ENCODE measurements around the gene ILF3.
"Not testable (repeated sequence)": the region's sequence is repeated elsewhere in the genome, so short reads cannot be mapped to it uniquely, and the experiment has no call there.

ILF3 gene

DNA sequence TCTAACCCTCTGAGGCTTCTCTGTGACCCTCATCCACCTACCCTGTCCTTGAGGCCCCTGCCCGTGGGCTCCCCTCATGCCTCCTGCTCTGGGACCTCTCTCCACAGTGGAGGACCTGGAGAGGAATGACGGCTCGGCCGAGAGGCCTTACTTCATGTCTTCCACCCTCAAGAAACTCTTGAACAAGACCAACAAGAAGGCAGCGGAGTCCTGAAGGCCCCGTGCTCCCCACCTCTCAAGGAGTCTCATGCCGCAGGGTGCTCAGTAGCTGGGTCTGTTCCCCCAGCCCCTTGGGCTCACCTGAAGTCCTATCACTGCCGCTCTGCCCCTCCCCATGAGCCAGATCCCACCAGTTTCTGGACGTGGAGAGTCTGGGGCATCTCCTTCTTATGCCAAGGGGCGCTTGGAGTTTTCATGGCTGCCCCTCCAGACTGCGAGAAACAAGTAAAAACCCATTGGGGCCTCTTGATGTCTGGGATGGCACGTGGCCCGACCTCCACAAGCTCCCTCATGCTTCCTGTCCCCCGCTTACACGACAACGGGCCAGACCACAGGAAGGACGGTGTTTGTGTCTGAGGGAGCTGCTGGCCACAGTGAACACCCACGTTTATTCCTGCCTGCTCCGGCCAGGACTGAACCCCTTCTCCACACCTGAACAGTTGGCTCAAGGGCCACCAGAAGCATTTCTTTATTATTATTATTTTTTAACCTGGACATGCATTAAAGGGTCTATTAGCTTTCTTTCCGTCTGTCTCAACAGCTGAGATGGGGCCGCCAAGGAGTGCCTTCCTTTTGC is 10.8 kb upstream of the ILF3 start:
- no peak for DNase-seq

DNA sequence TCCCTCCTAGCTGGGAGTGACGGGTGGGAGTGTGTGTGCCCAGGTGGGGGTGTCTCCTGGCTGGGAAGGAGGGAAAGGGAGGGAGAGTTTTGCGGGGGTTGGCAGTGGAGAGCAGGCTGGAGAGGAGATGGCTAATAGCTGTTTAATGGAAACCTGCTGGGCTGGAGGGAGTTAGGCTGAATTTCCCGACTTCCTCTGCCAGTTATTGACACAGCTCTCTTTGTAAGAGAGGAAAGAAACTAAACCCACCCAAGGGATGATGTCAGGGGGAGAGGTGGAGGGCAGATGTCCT is 10.2 kb upstream of the ILF3 start:
- no peak for DNase-seq

DNA sequence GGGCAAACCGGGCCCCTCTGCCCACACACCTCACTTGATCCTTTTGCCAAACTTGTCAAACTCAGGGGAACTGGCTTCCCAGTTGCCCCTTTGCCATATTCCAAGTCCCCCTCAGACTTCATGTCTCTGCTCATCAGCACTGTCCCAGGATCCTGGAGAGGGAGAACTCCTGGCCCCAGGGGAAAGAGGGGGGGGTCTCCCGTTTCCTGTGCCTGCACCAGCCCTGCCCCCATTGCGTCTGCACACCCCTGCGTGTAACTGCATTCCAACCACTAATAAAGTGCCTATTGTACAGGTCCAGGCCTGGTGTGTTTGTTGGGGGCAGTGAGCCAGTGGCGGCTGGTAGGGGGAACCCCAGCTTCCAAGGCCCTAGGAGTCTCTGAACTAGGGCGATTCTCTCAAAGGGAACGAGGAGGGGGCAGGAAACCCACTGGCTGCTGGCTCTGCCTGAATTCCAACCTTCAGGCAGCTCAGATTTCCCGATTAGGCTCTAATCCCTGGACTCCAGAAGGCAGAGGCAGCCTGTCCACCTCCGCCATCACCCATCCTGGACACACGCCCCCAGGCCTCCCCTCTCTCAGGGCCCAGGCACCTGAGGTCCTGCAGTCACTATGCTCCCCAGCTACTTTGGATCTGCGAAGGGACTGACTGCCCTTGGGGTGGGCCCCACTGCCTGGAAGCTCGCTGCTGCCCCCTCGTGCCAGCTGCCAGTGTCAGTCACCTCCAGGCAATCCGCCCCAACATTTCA is 9.7 kb upstream of the ILF3 start:
- DNase-seq, result peak; percentile 97

DNA sequence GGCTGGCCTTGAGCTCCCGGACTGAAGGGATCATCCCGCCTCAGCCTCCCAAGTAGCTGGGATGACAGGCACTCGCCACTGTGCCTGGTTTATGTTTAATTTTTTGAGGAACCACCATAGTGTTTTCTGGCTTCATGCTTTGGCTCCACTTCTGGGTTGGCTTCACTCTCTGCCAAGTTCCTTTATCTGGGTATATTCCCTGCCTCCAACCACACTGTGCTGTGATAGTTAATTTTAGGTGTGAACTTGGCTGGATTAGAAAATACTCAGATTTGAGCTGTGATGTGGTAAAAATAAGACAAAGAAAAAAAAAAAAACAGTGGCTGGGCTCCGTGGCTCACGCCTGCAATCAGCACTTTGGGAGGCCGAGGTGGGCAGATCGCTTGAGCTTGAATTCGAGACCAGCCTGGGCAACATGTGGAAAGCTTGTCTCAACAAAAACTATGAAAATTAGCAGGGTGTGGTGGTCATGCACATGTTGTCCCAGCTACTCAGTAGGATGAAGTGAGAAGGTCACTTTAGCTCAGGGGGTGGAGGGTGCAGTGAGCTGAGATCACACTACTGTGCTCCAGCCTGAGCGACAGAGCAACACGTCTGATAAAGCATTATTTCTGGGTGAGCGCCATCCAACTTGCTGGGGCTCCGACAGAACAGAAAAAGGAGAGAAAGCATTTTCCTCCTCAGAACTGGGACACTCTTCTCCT is 7.5 kb upstream of the ILF3 start:
- DNase-seq, result no peak

DNA sequence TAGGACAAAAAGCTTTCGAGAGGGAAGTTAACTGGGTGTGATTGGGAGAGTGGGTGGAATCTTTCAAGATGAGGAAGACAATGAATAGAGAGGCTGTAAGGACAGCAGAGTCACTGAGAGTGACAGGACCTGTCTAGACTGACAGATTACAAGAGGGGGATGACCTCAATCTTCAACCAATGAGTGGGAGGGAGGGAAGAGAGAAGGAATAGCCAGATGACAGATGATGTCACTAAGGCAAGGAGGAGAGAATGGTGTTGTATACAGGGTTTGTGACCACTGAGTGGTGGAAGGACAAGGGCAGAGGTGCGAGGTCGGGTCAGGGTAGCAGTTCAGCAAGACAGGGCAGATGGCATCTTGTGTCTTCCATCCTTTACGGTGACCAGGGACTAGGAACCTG is 5.8 kb upstream of the ILF3 start:
- DNase-seq, result peak; percentile 81

DNA sequence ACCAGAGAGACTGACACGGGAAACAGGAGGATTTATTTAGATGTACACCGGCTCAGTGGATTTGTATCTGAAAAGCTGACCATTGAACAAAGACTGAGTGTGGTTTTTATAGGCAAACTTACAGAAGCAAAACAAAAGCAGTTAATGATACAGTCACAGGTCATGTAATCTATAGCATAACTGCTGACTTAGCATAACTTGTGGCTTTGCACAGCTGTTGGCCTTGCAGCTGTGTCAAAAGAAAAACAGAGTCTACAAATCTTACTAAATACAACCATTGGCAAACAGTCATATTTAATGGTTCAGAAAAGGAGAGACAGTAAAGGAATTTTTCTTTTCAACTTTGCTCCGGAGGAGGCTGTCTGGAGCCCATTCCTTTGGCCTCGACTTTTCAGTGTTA is 2.3 kb upstream of the ILF3 start:
- DNase-seq, result no peak

DNA sequence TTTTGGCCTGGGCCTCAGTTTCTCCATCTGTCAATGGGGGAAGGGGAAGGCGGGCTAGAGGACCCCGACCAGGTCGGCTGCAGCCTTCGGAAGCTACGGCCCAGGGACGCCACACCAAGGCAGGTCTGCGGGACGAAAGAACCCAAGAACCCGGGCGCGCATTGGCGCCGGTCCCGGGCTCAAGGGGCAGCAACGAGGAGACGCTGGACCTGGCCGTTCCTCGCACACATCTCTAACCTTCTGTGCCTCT is 739 bp upstream of the ILF3 start:
- no peak for DNase-seq

DNA sequence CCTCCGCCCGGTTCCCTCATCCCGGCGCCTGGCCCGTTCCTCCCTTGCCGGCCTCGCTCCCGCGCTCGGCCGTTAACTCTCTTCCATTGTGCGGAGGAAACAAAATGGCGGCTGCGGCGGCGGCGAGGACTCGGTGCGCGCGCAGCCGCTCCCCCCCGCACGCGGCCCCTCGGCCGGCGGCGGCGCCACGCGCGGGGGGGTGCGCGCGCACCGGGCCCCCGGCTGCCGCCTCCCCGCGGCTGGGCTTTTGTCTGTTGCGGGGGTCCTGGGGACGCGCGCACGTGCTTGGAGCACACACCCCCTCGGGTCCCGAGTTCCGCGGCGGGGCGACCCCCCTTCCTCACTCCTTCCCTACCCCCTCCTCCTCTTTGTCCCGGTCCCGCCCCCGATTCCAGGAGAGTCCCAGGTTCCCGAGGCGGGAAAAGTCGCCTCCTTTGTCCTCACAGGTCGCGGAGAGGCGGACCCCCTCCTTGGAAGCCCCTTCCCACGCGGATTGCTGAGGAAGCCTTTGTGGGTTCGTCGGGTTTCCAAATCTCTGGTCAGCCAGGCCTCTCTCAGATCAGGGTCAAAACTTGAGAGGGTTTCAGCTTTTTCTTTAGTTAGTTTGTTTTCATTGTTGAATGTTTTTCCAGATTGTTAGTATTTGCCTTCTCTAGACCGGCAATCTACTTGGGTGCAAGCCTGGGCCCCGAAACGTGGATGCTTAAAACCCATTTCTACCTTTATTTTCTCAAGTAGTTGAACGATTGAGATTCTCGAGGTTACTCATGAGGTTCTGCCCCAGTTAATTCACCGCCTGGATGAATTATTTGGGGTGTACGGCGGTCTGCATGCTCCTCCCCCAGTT is 687 bp downstream of the ILF3 start:
- peak; percentile 93 for DNase-seq

DNA sequence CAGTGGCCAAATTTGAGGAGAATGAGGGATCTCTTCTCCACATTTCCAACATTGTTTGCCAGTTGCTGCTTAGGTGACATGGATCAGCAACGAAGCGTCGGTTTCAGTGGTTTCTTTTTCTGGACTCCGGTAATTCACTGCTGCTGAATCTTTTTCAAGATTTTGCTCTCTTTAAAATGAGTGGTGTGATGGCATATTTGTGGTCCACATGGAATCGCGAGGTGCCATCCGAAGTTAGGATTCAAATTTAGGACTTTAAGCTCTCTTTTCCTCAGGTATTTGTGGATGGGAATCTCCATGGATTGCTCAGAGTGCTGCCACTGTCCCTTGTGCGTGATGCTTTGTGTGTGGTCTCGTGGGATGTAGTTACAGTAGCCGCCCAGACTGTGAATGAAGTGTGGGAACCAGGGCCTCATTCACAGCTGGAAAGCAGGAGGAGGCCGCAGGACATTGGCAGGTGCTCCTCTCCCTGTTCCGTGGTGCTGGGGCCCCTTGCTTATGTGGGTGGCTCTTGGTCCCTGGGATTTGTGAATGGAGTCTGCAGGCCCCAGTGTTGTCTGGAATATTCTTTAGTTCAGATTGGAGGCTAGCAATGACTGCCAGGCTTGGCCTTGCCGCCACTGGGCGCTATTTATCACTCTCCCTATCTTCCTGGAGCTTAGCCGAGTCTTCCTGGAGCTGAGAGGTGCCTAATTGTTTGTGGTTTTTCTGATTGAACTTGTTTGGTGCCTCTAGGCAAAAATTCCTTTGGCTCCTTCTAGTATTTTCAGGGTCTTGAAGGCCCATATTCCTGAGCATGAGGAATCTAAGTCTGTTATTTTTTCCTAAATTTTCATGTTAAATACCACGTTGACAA is 1.5 kb downstream of the ILF3 start:
- DNase-seq, result peak; percentile 87

DNA sequence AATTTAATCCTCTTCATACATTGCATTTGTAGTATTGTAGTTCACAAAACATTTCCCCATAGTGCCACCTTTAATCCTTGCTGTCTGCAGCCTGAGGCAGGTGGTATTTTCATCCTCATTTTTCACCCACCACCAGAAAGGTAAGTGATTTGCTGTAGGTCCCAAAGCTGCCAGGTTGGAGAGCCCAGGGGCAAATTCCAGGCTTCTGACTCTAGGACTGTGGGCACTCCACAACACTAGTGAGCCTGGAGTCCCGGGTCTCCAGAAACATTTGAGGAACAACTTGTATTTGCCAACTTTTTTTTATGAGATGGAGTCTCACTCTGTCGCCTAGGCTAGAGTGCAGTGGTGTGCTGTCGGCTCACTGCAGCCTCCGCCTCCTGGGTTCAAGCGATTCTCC is 6.2 kb downstream of the ILF3 start:
- DNase-seq, result no peak

DNA sequence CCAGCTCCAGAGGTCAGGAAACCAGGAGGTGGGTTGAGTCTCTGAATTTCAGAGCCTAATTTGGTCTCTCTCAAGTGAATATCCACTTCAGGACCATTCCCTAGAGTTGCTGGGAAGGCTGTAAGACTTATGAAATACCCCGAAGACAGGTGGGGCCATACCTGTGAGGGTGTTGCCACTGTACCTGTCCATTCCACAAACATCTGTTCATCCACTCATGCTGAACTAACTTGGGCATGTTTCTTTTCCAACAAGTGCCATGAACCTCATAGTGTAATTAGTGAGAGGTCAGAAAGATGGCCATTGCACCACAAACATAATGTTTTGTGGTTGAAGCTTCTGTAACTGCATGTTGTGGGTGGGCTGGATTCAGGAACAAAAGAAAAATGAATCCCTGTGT is 7.8 kb downstream of the ILF3 start:
- no peak for DNase-seq

DNA sequence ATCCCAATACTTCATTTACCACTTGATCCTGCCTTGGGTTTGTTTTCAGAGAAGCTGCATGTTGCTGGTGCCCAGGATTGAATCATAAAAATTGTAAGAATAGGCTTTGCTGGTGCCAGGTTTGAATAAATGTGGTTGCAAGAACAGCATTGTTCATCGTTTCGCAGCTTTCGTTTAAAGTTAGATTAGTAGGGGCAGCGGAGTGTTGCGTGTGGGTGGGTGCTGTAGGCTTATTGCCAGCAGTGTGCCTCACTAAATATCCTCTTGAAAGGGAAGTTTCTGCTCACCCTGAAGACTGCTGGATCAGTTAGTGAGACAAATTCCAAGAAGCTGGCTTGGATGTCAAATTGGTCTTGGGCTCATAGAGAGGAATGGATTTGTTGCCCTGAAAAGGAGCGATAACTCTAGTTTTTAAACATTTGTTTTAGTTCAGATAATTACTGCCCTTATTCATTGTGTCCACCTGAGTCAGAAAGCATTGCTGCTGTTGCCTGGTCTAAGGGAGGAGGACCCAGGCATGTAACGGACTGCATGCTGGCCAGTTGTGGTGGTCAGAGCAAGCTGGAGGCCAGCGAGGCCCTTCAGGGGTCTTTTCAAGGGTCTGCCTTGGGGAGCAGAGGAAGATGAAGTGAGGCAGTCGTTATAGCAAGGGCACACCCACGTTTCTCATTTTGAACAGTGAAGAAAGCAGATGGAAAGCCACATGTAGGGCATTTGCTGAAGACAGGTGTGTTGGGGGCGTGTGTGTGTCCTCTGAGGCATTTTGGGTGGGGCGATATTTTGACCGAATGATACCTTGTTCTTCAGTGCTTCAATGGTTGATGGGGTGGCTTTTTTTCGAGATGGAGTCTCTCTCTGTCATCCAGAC is 8.5 kb downstream of the ILF3 start:
- DNase-seq, result no peak

DNA sequence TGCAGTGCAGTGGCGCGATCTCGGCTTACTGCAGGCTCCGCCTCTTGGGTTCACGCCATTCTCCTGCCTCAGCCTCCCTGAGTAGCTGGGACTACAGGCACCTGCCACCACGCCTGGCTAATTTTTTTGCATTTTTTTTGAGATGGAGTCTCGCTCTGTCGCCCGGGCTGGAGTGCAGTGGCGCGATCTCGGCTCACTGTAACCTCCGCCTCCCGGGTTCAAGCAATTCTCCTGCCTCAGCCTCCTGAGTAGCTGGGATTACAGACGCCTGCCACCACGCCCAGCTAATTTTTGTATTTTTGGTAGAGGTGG is 9.1 kb downstream of the ILF3 start:
- DNase-seq, result not testable (repeated sequence)

DNA sequence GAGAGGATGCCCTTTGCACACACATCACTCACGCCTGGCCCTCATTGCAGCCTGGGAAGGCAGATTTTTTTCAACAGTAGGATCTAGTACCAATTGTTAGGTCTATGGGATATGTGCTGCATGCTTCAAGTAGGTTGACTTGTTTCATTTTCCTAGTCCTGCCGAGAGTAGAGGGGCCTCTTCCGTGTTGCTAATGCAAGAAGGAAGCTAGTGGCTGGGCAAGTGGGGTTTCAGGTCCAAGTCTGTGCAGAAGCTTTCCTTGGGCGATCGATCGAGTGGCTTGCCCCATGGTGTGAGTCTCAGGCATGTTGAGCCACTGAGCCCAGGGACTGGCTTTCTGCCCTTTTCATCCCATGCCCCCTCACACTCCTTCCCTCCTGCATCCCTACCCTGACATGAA is 13.7 kb downstream of the ILF3 start:
- DNase-seq, result no peak

DNA sequence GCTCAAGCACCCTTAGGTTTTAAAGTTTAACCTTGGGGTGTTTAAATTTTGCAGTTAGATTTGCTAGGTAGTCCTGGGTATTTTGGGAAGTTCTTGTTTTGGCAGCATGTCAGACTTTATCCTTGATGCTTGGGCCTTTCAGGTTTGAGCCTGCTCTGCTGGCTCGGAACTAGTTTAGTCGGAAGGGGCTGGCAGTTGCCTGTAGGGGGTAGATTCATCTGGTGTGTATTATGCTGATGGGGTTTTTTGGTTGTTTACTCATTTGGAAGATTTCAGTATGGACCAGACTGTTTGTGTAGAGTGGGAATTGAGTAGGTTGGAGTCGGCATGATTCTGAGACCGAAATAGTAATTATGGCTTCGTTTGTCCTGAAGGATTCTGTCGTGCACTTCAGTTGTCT is 15.1 kb downstream of the ILF3 start:
- DNase-seq, result no peak

DNA sequence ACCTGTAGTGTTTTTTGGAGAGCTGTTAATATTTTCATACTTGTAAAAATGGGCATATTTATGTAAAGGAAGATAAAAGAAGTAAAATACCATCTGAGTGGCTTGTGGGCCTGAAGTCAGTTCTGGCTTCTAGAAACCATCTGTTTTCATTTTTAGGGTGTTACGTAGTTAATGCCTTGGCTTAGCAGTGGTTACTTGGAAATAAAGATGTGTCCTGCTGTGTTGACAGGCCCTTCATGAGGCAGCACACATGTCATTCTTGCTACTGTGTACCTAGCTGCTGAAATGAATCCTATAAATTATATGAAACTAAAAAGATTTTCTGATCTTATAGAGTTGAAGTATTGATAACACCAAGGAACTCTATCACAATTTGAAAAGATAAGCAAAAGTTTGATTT is 16.0 kb downstream of the ILF3 start:
- DNase-seq, result no peak

DNA sequence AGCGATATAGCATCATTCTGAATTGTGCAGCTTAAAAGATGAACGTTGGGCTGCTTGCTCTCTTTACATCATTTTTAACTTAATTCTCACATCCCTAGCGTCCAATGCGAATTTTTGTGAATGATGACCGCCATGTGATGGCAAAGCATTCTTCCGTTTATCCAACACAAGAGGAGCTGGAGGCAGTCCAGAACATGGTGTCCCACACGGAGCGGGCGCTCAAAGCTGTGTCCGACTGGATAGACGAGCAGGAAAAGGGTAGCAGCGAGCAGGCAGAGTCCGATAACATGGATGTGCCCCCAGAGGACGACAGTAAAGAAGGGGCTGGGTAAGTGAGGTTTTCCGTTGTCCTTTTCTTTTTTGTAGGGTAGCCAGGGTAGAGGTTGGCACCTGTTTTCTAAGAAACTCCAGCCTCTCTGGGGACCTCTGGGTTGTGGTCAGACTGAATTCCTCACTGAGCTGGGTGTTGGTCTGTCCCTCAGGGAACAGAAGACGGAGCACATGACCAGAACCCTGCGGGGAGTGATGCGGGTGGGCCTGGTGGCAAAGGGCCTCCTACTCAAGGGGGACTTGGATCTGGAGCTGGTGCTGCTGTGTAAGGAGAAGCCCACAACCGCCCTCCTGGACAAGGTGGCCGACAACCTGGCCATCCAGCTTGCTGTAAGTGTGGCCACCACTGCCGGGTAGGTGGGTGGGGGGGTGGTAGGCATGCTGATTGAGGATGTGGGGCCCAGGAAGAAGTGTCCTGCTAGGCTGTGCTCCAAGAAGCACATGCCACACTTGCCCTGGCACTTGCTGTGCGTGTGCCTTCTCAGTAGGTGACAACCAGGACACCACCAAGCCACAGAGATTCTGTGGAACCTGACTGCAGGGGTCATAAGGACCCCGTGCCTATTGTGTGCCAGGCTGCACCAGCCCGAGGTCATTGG is 17.0 kb downstream of the ILF3 start:
- no peak for DNase-seq

DNA sequence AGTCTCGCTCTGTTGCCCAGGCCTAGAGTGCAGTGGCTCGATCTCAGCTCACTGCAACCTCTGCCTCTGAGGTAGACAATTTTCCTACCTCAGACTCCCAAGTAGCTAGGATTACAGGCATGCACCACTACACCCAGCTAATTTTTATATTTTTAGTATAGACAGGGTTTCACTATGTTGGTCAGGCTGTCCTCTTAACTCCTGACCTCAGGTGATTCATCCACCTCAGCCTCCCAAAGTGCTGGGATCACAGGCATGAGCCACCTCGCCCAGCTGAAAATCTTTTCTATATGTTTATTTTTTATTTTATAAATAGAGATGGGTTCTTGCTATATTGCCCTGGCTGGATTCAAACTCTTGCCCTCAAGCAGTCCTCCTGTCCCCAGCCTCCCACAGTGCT is 17.8 kb downstream of the ILF3 start:
- not testable (repeated sequence) for DNase-seq

DNA sequence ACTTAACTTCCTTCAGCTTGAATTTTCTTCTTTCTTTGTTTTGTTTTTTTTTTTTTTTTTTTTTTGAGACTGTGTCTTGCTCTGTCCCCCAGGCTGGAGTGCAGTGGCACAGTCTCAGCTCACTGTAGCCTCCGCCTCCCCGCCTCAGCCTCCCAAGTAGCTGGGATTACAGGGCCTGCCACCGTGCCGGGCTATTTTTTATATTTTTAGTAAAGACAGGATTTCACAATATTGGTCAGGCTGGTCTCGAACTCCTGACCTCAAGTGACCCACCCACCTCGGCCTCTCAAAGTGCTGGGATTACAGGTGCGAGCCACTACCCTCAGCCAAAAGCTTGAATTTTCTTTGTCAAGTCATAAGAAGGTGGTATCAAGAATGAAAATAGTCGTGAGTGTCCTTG is 21.1 kb downstream of the ILF3 start:
- DNase-seq, result not testable (repeated sequence)

DNA sequence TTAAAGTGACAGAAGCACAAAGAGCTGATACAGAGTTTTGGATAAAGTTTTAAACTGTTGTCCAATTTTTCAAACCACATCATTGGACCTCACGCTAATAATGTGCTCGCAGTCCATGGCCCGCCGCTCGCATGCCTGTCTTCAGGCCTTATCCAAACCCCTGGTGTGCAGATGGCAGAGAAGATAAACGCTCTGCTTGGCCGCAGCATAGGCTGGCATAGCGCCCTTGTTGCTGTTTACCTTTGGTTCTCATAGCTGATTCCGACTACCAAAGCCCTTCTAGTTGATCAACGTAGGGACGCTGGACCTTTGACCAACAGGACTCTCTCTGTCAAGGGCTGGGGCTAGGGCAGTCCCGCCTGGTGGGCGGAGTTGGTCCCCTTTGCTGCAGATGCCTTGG is 23.6 kb downstream of the ILF3 start:
- no peak for DNase-seq

DNA sequence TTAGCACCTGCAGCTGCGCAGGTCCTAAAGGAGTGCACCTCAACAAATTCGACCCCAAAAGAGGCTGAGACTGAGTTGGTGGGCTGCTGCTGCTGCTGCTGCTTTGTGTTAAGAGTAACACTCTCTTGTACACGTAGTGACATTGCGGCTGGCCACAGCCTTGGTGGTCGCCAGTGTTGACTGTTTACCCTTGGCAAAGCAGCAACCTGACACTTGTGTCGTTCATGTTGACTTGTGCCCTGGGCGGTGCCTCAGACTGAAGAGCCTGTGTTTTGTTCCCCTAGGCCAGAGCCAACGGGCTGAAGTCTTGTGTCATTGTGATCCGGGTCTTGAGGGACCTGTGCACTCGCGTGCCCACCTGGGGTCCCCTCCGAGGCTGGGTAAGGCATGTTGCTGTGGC is 24.7 kb downstream of the ILF3 start:
- DNase-seq, result no peak
